NCI-H1092 treated with DMSO at 0.1 percent for 48 hours (cell line): Measurements from ENCODE around the gene HEMGN.
"Not testable (repeated sequence)": the region's sequence is repeated elsewhere in the genome, so short reads cannot be mapped to it uniquely, and the experiment has no call there.

ENCODE experiments used
- DNase-seq: peaks from one replicate; lab custom pipeline; 2025; lab: John Stamatoyannopoulos, UW

HEMGN gene

DNA sequence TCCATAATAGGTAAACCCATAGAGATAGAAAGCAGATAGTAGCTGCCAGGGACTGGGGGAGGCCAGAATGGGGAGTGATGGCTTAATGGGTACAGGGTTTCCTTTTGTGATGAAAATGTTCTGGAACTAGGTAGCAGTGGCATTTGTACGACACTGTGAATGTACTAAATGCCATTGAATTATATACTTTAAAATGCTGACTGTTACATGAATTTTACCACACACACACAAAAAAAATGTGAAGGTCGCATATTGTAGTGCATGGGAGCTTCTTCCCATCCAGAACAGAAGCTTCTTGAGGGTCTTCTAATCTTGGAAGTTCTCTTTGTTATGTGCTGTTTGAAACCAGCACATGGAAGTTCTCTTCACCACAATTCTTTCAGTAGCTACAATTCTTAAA, 25.3 kb upstream of the HEMGN start:
- DNase-seq: no peak

DNA sequence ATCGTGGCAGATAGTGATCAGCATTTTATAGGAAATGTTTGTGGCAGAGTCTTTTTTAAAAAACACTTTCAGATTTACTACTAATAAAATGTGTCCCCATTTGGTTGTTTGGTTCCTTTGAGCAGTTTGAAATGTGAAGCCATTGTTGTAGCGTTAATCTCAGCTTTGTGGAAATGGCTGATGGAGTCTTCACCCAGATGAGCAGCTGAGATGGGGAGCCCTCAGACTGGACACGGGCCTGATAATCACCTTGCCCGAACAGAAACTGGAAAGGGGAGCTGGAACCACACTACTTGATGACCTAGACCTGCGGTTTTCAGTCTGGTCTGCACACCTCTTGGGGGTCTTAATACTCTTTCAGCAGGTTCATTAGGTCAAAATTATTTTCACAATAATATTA, 24.6 kb upstream of the HEMGN start:
- no peak for DNase-seq

GRCh38 chr9:97962136-97962535, 24.2 kb upstream of the HEMGN start:
- no peak for DNase-seq

GRCh38 chr9:97961361-97961760, 23.4 kb upstream of the HEMGN start:
- DNase-seq: no peak

DNA sequence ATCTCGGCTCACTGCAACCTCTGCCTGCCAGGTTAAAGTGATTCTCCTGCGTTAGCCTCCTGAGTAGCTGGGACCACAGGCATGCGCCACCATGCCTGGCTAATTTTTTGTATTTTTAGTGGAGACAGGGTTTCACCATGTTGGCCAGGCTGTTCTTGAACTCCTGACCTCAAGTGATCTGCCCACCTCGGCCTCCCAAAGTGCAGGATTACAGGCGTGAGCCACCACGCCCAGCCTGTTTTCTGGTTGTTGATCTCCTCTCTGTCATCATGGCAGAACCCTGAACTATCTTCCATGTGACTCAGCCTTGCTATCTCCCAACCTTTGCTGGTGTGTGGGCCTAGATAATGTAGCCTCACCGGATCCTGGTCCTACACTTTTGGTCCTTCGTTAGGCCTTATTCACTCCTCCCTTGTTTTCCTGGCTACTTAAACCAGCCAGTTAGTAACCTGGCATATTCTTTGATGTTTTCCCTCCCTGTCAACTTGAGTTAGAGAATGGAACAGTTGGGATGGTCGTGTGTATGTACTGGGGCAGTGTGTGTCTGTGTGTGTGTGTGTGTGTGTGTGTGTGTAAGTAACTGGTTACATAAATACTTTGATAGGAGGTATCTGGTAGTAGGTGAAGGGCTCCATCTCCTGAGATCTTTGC, 22.8 kb upstream of the HEMGN start:
- not testable (repeated sequence) for DNase-seq

DNA sequence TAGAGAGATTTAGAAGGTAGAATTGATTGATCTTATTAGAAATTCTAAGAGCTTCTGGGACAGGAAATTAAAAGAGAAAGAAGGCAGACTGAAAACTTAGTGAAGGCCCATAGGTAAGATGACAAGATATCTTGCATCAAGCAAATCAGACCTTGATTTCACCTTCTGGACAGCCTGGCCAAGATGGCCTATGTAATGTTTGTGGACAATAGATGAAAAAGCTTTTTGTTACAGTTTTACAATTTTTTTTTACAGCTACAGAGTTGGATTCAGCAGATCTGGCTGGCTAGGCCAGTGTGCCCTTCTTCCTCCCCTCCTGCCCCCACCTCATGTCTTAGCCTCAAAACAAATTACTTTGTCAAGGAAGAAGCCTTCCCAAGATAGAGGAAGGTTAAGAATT, 21.6 kb upstream of the HEMGN start:
- DNase-seq: no peak

GRCh38 chr9:97958812-97959511, 21.0 kb upstream of the HEMGN start:
- DNase-seq: no peak

- no peak for DNase-seq
Observed at GRCh38 chr9:97956331-97956730, 18.4 kb upstream of the HEMGN start.

GRCh38 chr9:97954550-97954989, 16.6 kb upstream of the HEMGN start:
- DNase-seq: peak; percentile 67

GRCh38 chr9:97950873-97951272, 12.9 kb upstream of the HEMGN start:
- not testable (repeated sequence) for DNase-seq

DNA sequence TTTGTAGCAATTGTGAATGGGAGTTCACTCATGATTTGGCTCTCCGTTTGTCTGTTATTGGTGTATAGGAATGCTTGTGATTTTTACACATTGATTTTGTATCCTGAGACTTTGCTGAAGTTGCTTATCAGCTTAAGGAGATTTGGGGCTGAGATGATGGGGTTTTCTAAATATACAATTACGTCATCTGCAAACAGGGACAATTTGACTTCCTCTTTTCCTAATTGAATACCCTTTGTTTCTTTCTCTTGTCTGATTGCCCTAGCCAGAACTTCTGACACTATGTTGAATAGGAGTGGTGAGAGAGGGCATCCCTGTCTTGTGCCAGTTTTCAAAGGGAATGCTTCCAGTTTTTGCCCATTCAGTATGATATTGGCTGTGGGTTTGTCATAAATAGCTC, 9.1 kb upstream of the HEMGN start:
- DNase-seq: not testable (repeated sequence)

- not testable (repeated sequence) for DNase-seq
Observed at GRCh38 chr9:97945470-97945869, 7.5 kb upstream of the HEMGN start.

DNA sequence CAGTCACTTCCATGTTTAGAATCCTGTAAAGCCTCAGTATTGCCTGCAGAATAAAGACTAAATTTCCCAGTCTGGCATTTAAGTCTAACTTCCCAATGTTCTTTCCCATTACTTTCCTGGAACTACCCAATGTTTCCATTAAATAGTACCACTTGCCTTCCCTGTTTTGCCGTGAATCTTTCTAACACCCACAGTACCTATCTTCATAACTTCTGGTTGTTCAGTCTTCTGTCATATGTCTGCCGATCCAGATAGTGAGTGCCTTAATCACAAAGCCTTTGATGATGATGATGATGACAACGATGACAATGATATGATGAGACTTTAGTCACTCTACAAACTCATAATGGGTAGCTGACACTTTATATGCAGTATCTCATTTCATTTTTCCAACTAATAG, 6.6 kb upstream of the HEMGN start:
- DNase-seq: no peak

DNA sequence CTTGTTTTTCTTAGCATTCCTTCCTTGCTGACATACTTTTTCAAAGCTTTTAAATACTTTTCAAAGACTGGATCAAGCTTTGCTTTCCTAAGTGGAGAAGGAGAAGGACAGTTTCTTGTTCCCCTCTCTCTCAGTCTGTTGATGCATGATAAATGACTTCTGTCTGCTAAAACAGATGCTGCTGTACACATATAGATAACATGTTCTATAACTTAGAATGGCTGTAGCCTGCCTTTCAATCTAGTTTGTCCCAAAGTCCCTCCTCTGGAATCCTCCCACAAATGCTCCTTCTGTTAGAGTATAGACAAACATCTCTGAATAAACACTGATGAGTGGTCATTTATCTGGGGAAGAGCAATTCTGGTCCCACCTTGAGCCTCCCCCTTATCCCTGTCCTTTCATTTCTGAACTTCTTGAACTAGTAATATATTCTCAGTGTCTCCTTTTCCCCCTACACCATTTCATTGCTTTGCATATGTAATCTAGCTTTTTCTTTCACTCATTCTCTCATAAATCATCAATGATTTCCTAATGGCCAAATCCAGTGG, 5.4 kb upstream of the HEMGN start:
- no peak for DNase-seq

DNA sequence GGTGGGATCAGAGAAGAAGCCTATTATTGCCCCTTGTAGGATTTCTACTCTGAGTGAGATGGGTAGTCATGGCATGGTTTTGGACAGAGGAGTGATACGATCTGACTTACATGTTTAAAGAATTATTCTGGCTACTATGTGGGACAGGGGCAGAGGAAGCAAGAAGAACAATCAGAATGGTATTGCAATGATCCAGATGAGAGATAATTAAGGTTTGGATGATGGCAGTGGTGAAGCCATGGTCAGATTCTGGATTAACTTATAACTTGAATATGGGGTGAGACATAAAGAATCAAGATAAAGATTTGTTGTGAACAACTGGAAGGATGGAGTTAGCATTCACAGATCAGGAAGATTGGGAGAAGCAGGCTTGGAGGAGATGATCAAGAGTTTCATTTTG, 3.4 kb upstream of the HEMGN start:
- DNase-seq: no peak

- DNase-seq: no peak
Observed at GRCh38 chr9:97940741-97941140, 2.8 kb upstream of the HEMGN start.

DNA sequence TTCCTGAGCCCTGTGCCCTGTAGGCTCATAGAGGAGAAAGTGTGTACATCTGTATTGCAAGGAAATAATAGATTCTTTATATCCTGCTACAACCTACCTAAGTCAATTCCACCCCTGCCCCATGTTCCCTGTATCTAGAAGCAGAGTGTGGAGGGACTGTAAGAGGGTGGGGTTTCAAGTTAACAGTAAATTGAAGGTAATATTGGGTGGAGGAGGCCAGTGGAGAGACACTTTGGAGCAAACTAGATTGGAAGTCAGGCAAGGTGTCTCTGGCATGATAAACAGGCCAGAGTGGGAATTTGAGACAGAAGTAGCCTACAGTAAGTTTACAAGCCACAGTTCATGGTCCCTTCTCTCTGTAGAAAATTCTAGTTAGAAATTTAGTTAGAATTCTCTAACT, 2.3 kb upstream of the HEMGN start:
- no peak for DNase-seq

GRCh38 chr9:97936998-97937397, 974 bp downstream of the HEMGN start:
- DNase-seq: no peak

DNA sequence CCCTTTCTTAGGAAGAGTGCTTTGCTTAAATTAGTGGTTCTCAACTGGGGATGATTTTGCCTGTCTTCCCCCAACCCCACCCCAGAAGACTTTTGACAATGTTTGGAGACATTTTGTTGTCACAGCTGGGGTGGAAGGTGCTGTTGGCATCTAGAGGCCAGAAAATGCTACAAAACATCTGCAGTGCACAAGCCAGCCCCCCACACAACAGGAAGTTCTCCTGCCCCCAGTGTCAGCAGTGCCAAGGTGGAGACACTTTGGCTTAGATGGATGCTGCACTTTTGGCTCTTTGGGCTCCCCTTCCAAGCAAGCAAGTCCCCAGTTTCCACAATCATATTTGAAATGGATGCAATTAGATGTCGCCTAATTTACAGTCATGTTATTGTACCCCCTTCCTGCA, 2.7 kb downstream of the HEMGN start:
- DNase-seq: no peak

DNA sequence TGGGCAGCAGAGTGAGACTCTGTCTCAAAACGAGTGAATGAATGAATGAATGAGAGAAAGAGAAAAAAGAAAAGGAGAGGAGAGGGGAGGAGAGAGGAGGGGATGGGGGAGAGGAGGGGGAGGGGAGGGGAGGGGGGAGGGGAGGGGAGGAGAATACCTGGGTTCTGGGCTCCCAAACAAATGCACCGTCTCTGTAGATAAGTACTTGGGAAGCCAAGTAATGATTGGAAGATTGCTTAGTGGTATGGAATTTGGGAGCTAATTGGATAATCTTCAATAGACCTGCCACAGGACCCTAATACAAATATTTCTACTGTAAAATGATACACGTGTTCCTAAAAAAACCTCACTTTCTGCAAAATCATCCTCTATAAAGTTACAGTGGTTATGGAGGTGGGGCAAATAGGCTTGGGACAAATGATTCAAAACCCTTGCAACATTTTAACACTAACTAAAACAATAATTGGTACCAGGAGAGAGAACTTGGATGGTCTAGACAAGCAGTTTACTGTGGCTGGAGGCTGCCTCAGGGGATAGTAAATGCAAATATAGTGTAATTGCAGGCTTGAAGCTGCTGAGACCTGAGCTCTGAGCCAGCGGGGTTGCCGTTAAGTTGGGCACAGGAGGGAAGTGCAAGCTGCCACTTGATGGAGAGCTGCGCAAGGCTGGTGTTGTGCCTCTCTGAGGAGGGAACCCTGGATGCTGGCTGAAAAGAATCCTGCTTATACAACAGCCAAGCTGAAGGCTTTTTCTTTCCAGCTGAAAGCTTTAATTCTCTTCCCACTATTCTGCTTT, 3.5 kb downstream of the HEMGN start:
- DNase-seq: no peak

- no peak for DNase-seq
Observed at GRCh38 chr9:97933297-97933998, 4.5 kb downstream of the HEMGN start.

DNA sequence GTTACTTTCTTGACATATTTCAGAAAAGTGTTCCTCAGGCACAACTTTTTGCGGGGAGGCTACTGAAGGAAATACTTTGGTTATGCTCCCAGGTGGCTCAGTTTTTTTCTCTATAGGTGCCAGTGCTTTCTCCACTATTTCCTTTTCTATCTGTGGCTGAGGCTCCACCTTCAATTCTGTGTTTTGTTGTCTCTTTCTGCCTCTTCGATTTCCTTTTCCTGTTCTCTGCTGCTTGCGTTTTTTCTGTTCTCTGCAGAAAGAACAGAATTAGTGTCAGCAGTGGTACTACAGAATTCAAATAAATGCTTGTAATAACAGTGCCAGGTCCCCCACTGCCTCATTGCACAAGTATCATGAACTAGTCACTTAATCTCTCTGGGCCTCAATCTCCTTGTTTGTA, 7.0 kb downstream of the HEMGN start:
- no peak for DNase-seq
